Ammon's horn (tissue), 1 donor: ENCODE results near the gene RALGAPB.
"Not testable (repeated sequence)": the region's sequence is repeated elsewhere in the genome, so short reads cannot be mapped to it uniquely, and the experiment has no call there.

Source experiments
- DNase-seq: peaks from one replicate; pipeline ENCODE4 v3.0.0-alpha.2; 2016; ENCODE audit warnings: low spot score

Gene RALGAPB

GRCh38 chr20:38447251-38447661 is 25.4 kb upstream of the RALGAPB start:
- DNase-seq = no peak

GRCh38 chr20:38447931-38448675 is 24.5 kb upstream of the RALGAPB start:
- DNase-seq = no peak

DNA sequence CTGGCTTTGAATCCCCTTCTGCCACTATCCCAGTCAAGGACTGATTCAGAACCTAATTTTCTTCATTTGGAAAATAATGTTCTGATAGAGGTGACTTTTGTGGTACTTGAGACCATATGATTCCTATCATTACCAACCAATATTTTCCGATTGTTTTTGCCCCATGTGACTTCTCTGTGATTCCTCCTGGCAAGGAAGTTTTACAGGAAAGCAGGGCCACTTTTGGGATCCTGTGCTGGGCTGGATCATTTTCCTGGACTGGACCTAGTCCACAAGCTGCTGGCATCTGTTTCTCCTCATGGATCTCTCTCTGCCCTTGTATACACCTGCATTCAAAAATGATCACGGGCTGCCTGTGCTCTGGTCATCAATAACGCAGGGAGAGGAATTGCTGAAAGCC is 23.6 kb upstream of the RALGAPB start:
- no peak for DNase-seq

GRCh38 chr20:38450412-38450975 is 22.1 kb upstream of the RALGAPB start:
- no peak for DNase-seq

- DNase-seq = no peak
Observed at GRCh38 chr20:38452880-38453624, 19.6 kb upstream of the RALGAPB start.

- no peak for DNase-seq
Observed at GRCh38 chr20:38453941-38454340, 18.7 kb upstream of the RALGAPB start.

DNA sequence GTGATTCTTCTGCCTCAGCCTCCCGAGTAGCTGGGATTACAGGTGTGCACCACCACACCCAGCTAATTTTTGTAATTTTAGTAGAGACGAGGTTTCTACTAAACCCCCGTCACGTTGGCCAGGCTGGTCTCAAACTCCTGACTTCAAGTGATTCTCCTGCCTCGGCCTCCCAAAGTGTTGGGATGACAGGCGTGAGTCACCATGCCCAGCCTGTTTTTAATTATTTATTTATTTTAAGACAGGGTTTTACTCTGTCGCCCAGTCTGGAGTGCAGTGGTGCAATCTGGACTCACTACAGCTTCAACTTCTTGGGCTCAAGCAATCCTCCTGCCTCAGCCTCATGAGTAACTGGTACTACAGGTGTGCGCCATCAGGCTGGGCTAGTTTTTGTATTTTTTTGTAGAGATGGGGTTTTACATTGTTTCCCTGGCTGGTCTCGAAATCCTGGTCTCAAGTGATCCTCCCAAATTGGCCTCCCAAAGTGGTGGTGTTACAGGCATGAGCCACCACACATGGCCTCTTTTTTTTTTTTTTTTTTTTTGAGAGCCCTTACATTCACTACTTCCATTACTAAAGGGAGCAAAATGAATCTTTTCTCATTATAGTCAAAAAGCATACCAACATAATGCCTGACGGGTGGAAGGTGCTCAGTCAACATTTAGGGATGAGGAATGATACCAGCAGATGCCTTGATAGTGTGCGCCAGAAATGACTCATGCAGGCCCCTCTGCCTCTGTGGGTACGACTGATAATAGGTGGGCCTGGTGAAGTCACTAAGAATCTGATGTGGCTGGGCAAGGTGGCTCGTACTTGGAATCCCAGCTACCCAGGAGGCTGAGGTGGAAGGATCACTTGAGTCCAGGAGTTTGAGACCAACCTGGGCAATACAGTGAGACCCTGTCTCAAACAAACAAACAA is 17.8 kb upstream of the RALGAPB start:
- no peak for DNase-seq

DNA sequence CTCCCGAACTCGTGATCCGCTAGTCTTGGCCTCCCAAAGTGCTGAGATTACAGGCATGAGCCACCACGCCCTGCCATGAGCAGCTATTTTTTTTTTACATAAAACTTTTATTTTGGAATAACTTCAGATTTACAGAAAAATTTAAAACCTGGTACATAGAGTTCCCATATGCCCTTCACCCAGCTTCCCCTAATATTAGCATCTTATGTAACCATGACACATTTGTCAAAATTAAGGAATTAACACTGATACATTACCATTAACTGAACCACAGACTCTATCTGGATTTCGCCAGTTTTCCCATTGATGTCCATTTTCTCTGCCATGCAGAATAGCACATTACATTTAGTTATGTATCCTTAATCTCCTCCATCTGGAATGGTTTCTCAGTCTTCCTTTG is 14.3 kb upstream of the RALGAPB start:
- no peak for DNase-seq

DNA sequence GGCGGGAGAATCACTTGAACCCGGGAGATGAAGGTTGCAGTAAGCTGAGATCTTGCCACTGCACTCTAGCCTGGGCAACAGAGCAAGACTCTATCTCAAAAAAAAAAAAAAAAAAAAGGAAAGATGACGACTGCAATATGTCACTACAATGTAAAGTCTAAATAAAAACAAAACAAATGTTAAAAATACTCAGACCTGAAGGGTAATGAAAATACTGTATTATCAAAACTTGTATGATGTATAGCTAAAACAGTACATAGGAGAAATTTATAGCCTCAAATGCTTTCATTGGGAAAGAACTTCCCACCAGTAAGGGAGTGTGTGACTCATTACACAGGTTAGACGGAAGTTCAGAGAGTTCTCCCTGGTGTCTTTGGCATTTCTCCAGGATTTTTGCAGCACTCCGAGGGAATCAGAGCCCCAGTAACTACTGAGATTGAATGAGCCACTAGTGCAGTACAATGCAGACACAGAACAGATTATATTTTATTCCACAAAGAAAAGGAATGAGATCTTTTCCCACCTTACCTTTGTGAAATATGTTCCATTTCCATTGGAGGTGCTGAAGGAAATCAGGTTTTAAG is 12.5 kb upstream of the RALGAPB start:
- no peak for DNase-seq

- DNase-seq = not testable (repeated sequence)
Observed at GRCh38 chr20:38460631-38461030, 12.0 kb upstream of the RALGAPB start.

GRCh38 chr20:38461167-38461566 is 11.5 kb upstream of the RALGAPB start:
- not testable (repeated sequence) for DNase-seq

DNA sequence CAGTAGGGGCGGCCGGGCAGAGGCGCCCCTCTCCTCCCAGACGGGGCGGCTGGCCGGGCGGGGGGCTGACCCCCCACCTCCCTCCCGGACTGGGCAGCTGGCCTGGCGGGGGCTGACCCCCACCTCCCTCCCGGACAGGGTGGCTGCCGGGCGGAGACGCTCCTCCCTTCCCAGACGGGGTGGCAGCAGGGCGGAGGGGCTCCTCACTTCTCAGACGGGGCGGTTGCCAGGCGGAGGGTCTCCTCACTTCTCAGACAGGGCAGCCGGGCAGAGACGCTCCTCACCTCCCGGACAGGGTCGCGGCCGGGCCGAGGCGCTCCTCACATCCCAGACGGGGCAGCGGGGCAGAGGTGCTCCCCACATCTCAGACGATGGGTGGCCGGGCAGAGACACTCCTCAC is 11.1 kb upstream of the RALGAPB start:
- not testable (repeated sequence) for DNase-seq

DNA sequence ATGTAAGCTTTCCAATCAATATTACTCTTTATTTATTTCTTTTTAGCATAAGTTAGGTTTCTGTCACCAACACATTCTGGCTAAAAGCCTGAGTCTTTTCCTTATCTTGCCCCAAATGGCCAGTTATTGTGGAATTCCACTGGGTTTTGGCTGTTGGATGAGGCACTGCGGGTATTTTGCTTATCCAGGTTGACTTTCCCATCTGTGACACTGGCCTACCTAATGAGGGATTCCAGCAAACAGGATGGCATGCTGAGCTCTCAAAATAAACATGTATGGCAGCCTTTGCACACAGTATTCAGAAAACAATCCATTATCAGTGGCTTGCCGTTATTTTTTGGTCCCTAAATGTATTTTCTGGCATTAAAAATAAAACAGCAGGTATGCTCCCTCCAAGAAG is 6.5 kb upstream of the RALGAPB start:
- no peak for DNase-seq

- no peak for DNase-seq
Observed at GRCh38 chr20:38466983-38467382, 5.7 kb upstream of the RALGAPB start.

DNA sequence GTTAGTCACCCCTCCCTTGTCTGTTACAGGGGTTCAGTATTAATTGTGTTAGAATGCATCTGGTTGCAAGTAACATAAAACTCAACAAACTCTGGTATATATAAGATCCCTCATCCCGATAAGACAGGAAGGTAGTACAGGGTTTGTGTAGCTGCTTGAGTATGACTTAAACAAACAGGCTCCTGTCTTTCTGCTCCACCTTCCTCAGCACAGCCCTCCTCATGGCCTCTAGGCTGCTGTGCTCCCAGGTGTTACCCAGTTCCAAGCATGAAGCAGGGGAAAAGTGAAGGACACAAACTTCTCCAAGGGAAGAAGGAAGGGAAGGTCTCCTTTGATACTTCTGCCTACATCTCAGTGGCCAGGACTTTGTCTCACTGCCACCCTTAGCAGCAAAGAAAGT is 1.4 kb upstream of the RALGAPB start:
- DNase-seq = no peak

DNA sequence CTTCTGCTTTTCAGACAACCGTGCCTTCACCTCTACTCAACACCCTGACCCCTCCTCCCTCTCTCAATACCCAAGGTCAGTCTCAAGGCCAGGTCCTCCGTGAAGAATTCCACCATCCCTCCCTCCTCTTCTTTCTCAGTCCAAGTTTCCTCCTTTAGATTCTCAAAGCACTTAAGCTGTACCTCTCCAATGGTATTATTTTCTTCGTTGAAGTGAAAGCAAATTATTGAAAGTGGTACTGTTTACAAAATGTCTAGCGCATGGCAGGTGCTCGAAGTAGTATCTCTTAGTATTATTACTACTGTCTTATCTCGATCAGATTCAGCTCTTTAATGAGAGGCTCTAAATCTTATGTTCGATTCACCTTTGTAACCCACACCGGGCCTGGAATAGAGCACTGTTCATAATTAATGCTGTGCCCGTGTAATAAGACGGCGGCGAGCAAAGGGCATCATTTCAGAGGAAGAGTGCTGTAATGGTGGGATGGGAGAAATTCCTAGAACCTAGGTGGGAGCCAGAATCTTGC is 593 bp upstream of the RALGAPB start:
- DNase-seq = no peak

- peak; percentile 13 for DNase-seq
Observed at GRCh38 chr20:38473367-38473795, 738 bp downstream of the RALGAPB start.

- no peak for DNase-seq
Observed at GRCh38 chr20:38477747-38478146, 5.1 kb downstream of the RALGAPB start.

GRCh38 chr20:38479596-38479995 is 7.0 kb downstream of the RALGAPB start:
- DNase-seq = no peak

GRCh38 chr20:38485041-38485440 is 12.4 kb downstream of the RALGAPB start:
- DNase-seq = peak; percentile 28

GRCh38 chr20:38489181-38489580 is 16.5 kb downstream of the RALGAPB start:
- DNase-seq = no peak
